Endothelial cell of umbilical vein (primary cell): ENCODE results near the gene MRAS. TPM values are rescaled to one million over a fixed set of nuclear protein-coding genes. Genes with fewer than 3 reads are reported as not detected.

ENCODE experiments used
- BruUV-seq: library from RNA; stranded (reverse); fragments of 400-500 nt; replicated peaks from 2 replicates; lab custom pipeline; 2021; lab: Mats Ljungman, UMichigan
- CTCF ChIA-PET: fragments of 300-600, 350-600 bp; sonication (Branson Sonifier 250); formaldehyde crosslinking; loops from one replicate; lab custom pipeline; 2021; ENCODE audit warnings: antibody characterized with exemption, inconsistent platforms; lab: Charles Lee
- POLR2A ChIA-PET: fragments of 300-600, 350-600 bp; sonication (Branson Sonifier 250); formaldehyde crosslinking; loops from one replicate; lab custom pipeline; 2021; ENCODE audit warnings: antibody characterized with exemption, inconsistent platforms; lab: Charles Lee
- DNase-seq: peaks from one replicate; pipeline ENCODE4 v3.0.0-alpha.2; 2011; ENCODE audit warnings: low read depth, low spot score
- FAIRE-seq: peaks from 2 replicates; lab custom pipeline; 2011; peaks lifted over from hg19 to GRCh38; lab: Jason Lieb, UNC
- H2AFZ ChIP-seq: 2 replicates; pipeline ENCODE4 v1.6.0; 2012; ENCODE audit warnings: low read depth, low read length, control low read depth, inconsistent platforms
- H3K27ac ChIP-seq: 2 replicates; pipeline ENCODE4 v1.5.1; 2011; ENCODE audit warnings: low read depth, mild to moderate bottlenecking, control low read depth, low read length, moderate library complexity; ENCODE audit not compliant: insufficient read depth
- H3K27me3 ChIP-seq, 2 experiments: 2 replicates each; pipeline versions ENCODE4 v1.6.0 to v1.6.1; 2011; ENCODE audit warnings: low read length in 2 of 2, mixed read lengths in 1 of 2; ENCODE audit not compliant: control insufficient read depth in 2 of 2, insufficient read depth in 2 of 2
- H3K36me3 ChIP-seq, 2 experiments: 2 replicates in 1 of 2; 3 replicates in 1 of 2; pipeline ENCODE4 v1.5.1; 2011; ENCODE audit warnings: low read length in 2 of 2, mild to moderate bottlenecking in 1 of 2, moderate library complexity in 1 of 2; ENCODE audit not compliant: control insufficient read depth in 2 of 2, insufficient read depth in 2 of 2; ENCODE audit errors: extremely low read depth in 1 of 2
- H3K4me1 ChIP-seq: 3 replicates; pipeline ENCODE4 v1.5.1; 2011; ENCODE audit warnings: mild to moderate bottlenecking, low read length; ENCODE audit not compliant: control insufficient read depth, insufficient read depth; ENCODE audit errors: extremely low read depth
- H3K4me2 ChIP-seq: 2 replicates; pipeline ENCODE4 v1.6.1; 2011; ENCODE audit warnings: low read length, control low read depth, mixed read lengths; ENCODE audit not compliant: insufficient read depth
- H3K4me3 ChIP-seq, 3 experiments: fragments of 200-600 bp in 1 of 3; sonication (generic), shearing (Covaris generic) in 1 of 3; replicated peaks in 1 of 3; 2 replicates each; pipeline ENCODE4 v1.5.1; 2011 to 2016; ENCODE audit warnings: control low read depth in 3 of 3, low read length in 3 of 3, mild to moderate bottlenecking in 2 of 3, inconsistent platforms in 1 of 3, low read depth in 1 of 3, moderate library complexity in 1 of 3; ENCODE audit not compliant: insufficient read depth in 1 of 3
- H3K79me2 ChIP-seq: 2 replicates; pipeline ENCODE4 v1.6.0; 2012; ENCODE audit warnings: low read length, inconsistent platforms; ENCODE audit not compliant: control insufficient read depth, insufficient read depth
- H3K9ac ChIP-seq: replicated peaks from 2 replicates; pipeline ENCODE3; 2011; ENCODE audit warnings: low read length, control low read depth; ENCODE audit not compliant: insufficient read depth; ENCODE audit errors: extremely low read depth
- H3K9me1 ChIP-seq: replicated peaks from 3 replicates; pipeline ENCODE4 v1.6.0; 2011; ENCODE audit warnings: mild to moderate bottlenecking, low read length; ENCODE audit not compliant: control insufficient read depth, insufficient read depth; ENCODE audit errors: extremely low read depth
- H3K9me3 ChIP-seq: replicated peaks from 2 replicates; pipeline ENCODE4 v1.5.1; 2012; ENCODE audit warnings: low read length, inconsistent platforms; ENCODE audit not compliant: control insufficient read depth, insufficient read depth
- H4K20me1 ChIP-seq: replicated peaks from 2 replicates; pipeline ENCODE3; 2011; ENCODE audit warnings: mild to moderate bottlenecking, low read length; ENCODE audit not compliant: control insufficient read depth, insufficient read depth; ENCODE audit errors: extremely low read depth
- CTCF ChIP-seq, 2 donors: IDR thresholded peaks; 1 replicate in 1 of 2; 2 replicates in 1 of 2; pipeline ENCODE4 v1.5.1; 2011; ENCODE audit warnings: low read length in 2 of 2, mild to moderate bottlenecking in 2 of 2, moderate library complexity in 2 of 2, control low read depth in 1 of 2, inconsistent platforms in 1 of 2, low read depth in 1 of 2; ENCODE audit not compliant: insufficient read depth in 1 of 2; ENCODE audit errors: extremely low read depth in 1 of 2
- EZH2 ChIP-seq: IDR thresholded peaks from 2 replicates; pipeline ENCODE4 v1.6.1; 2012; ENCODE audit warnings: borderline replicate concordance, low read depth, mild to moderate bottlenecking, moderate library complexity, low read length, inconsistent platforms; ENCODE audit not compliant: severe bottlenecking
- FOS ChIP-seq: IDR thresholded peaks from 2 replicates; pipeline ENCODE4 v1.6.1; 2011; ENCODE audit warnings: mild to moderate bottlenecking, low read length, moderate library complexity, borderline replicate concordance; ENCODE audit not compliant: insufficient read depth
- GATA2 ChIP-seq: IDR thresholded peaks from 2 replicates; pipeline ENCODE4 v1.7.0; 2011; ENCODE audit warnings: low read depth, mild to moderate bottlenecking, moderate library complexity, mixed read lengths, low read length; ENCODE audit not compliant: insufficient read length, insufficient read depth
- JUN ChIP-seq: IDR thresholded peaks from 2 replicates; pipeline ENCODE4 v1.6.1; 2011; ENCODE audit warnings: borderline replicate concordance, low read depth; ENCODE audit not compliant: insufficient read length, insufficient read depth
- MAX ChIP-seq: IDR thresholded peaks from 2 replicates; pipeline ENCODE4 v1.6.1; 2011; ENCODE audit not compliant: insufficient read depth, insufficient read length
- MYC ChIP-seq: IDR thresholded peaks from one replicate; pipeline ENCODE4 v1.6.1; 2011; ENCODE audit warnings: mild to moderate bottlenecking, low read depth, low read length
- POLR2A ChIP-seq: IDR thresholded peaks from 2 replicates; pipeline ENCODE4 v1.6.1; 2012; ENCODE audit warnings: low read depth, mild to moderate bottlenecking, control low read depth, low read length
- POLR2AphosphoS5 ChIP-seq: IDR thresholded peaks from 2 replicates; pipeline ENCODE4 v1.6.1; 2012; ENCODE audit warnings: low read depth, mild to moderate bottlenecking, control low read depth, low read length, moderate library complexity; ENCODE audit not compliant: insufficient read depth
- dilution Hi-C: fragments of 300-500 bp; cut with MboI; formaldehyde crosslinking; loops from one replicate; pipeline ENCODE4 v1.15.0; 2019; ENCODE audit warnings: low sequenced_read_pairs; ENCODE audit not compliant: extremely low pct_ligation_motif_present
- intact Hi-C: fragments of 100-400 bp; cut with micrococcal nuclease; formaldehyde crosslinking; loops from one replicate; pipeline ENCODE4 v1.10.0; 2022
- polyA plus RNA-seq, 4 experiments: library from polyadenylated mRNA; depleted of rRNA in 3 of 4; stranded (reverse) in 3 of 4; unstranded in 1 of 4; fragments of >200 nt; gene quantifications; 2 replicates each; pipeline versions ENCODE4 v1.2.1 to v1.2.3, GENCODE V29; 2011 to 2012; ENCODE audit warnings: missing spikeins in 1 of 4
- total RNA-seq: library from RNA; stranded (reverse); gene quantifications from 2 replicates; pipeline ENCODE4 v1.2.3, GENCODE V29; 2021

MRAS gene
- total and polyA plus RNA-seq, 2 donors (not counting 3 experiments of a cell fraction or from before 2014, with no cell fraction given) = 14.6 to 16.5 TPM

- no peak overlapping the region for H3K4me3 ChIP-seq
- no peaks in the 10 kb centered on the region for H3K36me3 ChIP-seq
- H3K9me1 ChIP-seq = no peaks in the 10 kb centered on the region
- no peaks in the 10 kb centered on the region for H3K79me2 ChIP-seq
- POLR2A ChIA-PET = no interaction called here
- FAIRE-seq (no peak), DNase-seq (no peak)
- no peaks in the 10 kb centered on the region for H3K27me3 ChIP-seq
- H3K4me1 ChIP-seq = peaks cover 3% of the 10 kb centered on the region
- BruUV-seq = no TSS peak
- H3K9me3 ChIP-seq = no peaks in the 10 kb centered on the region
- CTCF ChIA-PET = interaction anchor here (1.0 kb wide), 1 partner anchor 21 kb away, joined by 3 read pairs; no protein-coding TSS in a partner anchor
- H3K27ac ChIP-seq = no peak overlapping the region
- dilution Hi-C loops (no loop called here), intact Hi-C loops (no loop called here)
- no peaks in the 10 kb centered on the region for H4K20me1 ChIP-seq
- TF ChIP-seq MYC (no peak), CTCF (IDR thresholded peaks at IDR 0.05; ENCODE audit: extremely low read depth in 1 of 2, insufficient read depth in 1 of 2, low read depth in 1 of 2, low read length in 2 of 2) (no peak), POLR2A (no peak), GATA2 (no peak), EZH2 (no peak), JUN (no peak), MAX (no peak), FOS (no peak), POLR2AphosphoS5 (no peak)
- H3K9ac ChIP-seq = no peak overlapping the region
- no peak overlapping the region for H3K4me2 ChIP-seq
- no peak overlapping the region for H2AFZ ChIP-seq
Observed at GRCh38 chr3:138351151-138351550, 2.8 kb downstream of the MRAS start.
